ENCODE results near the gene ZNF326.

The ZNF326 gene

GRCh38 chr1:90074970-90075391 lies 80.1 kb downstream of the ZNF326 start:
- DNase-seq (ENCODE audit: low read depth): no peak

- no peak for DNase-seq (ENCODE audit: low read depth)
These were observed 89.1 kb downstream of the ZNF326 start for GRCh38 chr1:90083995-90084394.
